ENCODE results near the gene WDR87.

GRCh38 chr19:37893845-37894575, 12.4 kb downstream of the WDR87 start:
- TF ChIP-seq MAX (IDR thresholded peaks at IDR 0.05) (no peak), CTCF (IDR thresholded peaks at IDR 0.05; ENCODE audit: low read depth, low read length, missing input control) (no peak), TAF1 (conservative IDR thresholded peaks at IDR 0.05) (no peak), ATF3 (IDR thresholded peaks at IDR 0.05) (no peak), ZBTB33 (IDR thresholded peaks at IDR 0.05) (no peak), EGR1 (IDR thresholded peaks at IDR 0.05; ENCODE audit: low read depth in 2 of 2) (no peak), JUND (IDR thresholded peaks at IDR 0.05) (no peak), YY1 (IDR thresholded peaks at IDR 0.05) (no peak)
